SW480 (cell line): Measurements from ENCODE around the gene GNAO1.

Experiments used
- DNase-seq: peaks from one replicate; pipeline ENCODE4 v3.0.0-alpha.2; 2016; ENCODE audit warnings: low spot score

GNAO1 gene

DNA sequence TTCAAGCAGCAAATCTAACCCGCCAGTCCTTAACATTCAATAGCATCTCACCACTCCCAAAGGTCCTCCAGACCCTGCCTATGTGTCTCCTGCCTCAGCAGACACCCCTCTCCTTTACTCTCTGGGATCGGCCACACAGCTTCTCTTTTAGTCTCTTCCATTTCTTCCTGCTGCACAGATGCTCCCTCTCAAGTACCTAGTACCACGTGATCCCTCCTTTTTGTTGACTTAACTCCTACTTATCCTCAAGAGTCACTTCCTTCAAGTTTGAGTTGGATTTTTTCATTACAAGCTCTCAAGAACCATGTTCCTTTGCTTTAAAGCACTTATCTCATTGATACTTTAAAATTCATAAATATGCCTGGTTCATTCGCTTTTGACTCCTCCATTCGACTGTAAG is 209.2 kb downstream of the GNAO1 start:
- DNase-seq = no peak

DNA sequence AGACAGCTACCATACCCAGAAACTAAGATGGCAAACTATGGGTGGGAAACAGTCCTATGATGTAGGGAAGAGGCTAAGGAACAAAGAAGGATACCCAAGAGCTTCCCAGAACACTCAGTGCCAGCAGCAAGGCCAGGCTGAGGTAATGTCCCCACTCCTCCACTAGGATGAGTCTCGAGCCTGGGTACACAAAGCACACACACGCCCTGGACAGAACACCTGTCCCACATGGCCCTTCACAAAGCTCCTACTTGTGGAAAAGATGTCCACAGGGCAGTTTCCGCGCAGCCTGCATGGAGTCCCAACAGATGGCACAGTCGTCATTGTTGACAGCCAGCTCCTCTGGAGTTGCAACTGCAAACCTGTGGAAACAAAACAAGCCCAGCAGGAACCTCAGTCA is 210.2 kb downstream of the GNAO1 start:
- peak; percentile 20 for DNase-seq

DNA sequence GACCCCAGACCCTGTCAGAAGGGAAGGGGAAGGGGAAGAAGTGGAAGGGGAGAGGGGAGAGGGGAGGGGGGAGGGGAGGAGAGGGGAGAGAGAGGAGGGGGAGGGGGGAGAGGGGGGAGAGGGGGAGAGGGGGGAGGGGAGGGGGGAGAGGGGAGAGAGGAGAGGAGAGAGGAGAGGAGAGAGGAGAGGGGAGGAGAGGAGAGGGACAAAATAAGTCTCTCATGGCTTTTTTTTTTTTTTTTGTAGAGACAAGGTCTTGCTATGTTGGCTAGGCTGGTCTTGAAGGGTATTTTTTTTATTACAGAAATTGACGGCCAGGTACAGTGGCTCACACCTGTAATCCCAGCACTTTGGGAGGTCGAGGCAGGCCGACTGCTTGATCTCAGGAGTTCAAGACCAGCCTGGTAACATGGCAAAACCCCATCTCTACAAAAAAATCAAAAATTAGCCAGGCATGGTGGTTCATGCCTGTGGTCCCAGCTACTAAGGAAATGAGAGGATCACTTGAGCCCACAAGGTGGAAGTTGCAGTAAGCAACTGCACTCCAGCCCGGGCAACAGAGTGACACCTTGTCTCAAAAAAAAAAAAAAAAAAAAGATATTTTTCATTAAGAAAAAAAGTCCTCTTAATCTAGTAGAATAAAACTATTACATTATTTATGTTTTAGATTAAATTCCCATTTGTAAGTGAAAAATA is 214.8 kb downstream of the GNAO1 start:
- no peak for DNase-seq
